H1 (cell line): ENCODE results near the gene RPL18. TPM values are rescaled to one million over a fixed set of nuclear protein-coding genes. Genes with fewer than 3 reads are reported as not detected.
A peak's percentile ranks its signal among the peaks of the same experiment; 100 is the strongest.

Experiments used
- CTCF ChIA-PET: fragments of 300-600 bp; sonication (Branson Sonifier 250); formaldehyde crosslinking; loops from one replicate; lab custom pipeline; 2021; ENCODE audit not compliant: partially characterized antibody; lab: Charles Lee
- POLR2A ChIA-PET: fragments of 300-600 bp; sonication (Branson Sonifier 250); formaldehyde crosslinking; loops from one replicate; lab custom pipeline; 2021; ENCODE audit warnings: inconsistent platforms; ENCODE audit not compliant: partially characterized antibody; lab: Charles Lee
- DNase-seq, 2 experiments: peaks; one replicate each; pipeline versions ENCODE4 v3.0.0 to v3.0.0-alpha.2; 2010 to 2022; ENCODE audit warnings: low spot score in 2 of 2, low read depth in 1 of 2, mixed read lengths in 1 of 2
- FAIRE-seq: peaks from 2 replicates; lab custom pipeline; 2011; peaks lifted over from hg19 to GRCh38; lab: Jason Lieb, UNC
- H2AFZ ChIP-seq: 2 replicates; pipeline ENCODE4 v1.8.1; 2012; ENCODE audit warnings: low read length, inconsistent platforms
- H2AK5ac ChIP-seq: 2 replicates; pipeline ENCODE4 v1.6.1; 2013; ENCODE audit warnings: low read depth, low read length
- H2BK120ac ChIP-seq: replicated peaks from 2 replicates; pipeline ENCODE3; 2013; ENCODE audit warnings: low read depth, low read length, inconsistent platforms
- H2BK12ac ChIP-seq: 2 replicates; pipeline ENCODE4 v1.6.1; 2013; ENCODE audit warnings: low read depth, low read length
- H2BK15ac ChIP-seq: 2 replicates; pipeline ENCODE4 v1.6.1; 2013; ENCODE audit warnings: low read length
- H2BK20ac ChIP-seq: 2 replicates; pipeline ENCODE4 v1.6.1; 2013; ENCODE audit warnings: low read length
- H2BK5ac ChIP-seq: 2 replicates; pipeline ENCODE4 v1.6.1; 2013; ENCODE audit warnings: low read depth, low read length
- H3K14ac ChIP-seq: 2 replicates; pipeline ENCODE4 v1.6.1; 2013; ENCODE audit warnings: inconsistent platforms; ENCODE audit not compliant: insufficient read length
- H3K18ac ChIP-seq: 2 replicates; pipeline ENCODE4 v1.6.1; 2013; ENCODE audit warnings: low read length; ENCODE audit errors: extremely low read depth
- H3K23ac ChIP-seq: 2 replicates; pipeline ENCODE4 v1.6.1; 2013; ENCODE audit warnings: inconsistent platforms; ENCODE audit not compliant: insufficient read length
- H3K23me2 ChIP-seq: 2 replicates; pipeline ENCODE4 v1.6.1; 2013; ENCODE audit warnings: low read depth, low read length
- H3K27ac ChIP-seq: 2 replicates; pipeline ENCODE4 v1.6.1; 2011; ENCODE audit warnings: low read depth, low read length, inconsistent platforms
- H3K27me3 ChIP-seq, 4 experiments: replicated peaks in 1 of 4; 1 replicate in 1 of 4; 2 replicates in 3 of 4; pipeline versions ENCODE4 v1.6.1 to v1.8.1; 2011 to 2013; ENCODE audit warnings: low read length in 3 of 4, mild to moderate bottlenecking in 3 of 4, inconsistent platforms in 2 of 4, mixed read lengths in 2 of 4, moderate library complexity in 1 of 4; ENCODE audit not compliant: control insufficient read depth in 3 of 4, insufficient read depth in 3 of 4; ENCODE audit errors: extremely low read depth in 1 of 4
- H3K36me3 ChIP-seq, 4 experiments: 2 replicates each; pipeline versions ENCODE4 v1.6.1 to v1.8.1; 2011 to 2013; ENCODE audit warnings: mild to moderate bottlenecking in 4 of 4, low read length in 3 of 4, moderate library complexity in 2 of 4, control low read depth in 1 of 4, inconsistent platforms in 1 of 4; ENCODE audit not compliant: insufficient read depth in 4 of 4, control insufficient read depth in 2 of 4
- H3K4ac ChIP-seq: replicated peaks from 2 replicates; pipeline ENCODE3; 2013; ENCODE audit warnings: low read length, low read depth, mixed read lengths, inconsistent platforms; ENCODE audit not compliant: insufficient read length
- H3K4me1 ChIP-seq, 4 experiments: replicated peaks in 1 of 4; 1 replicate in 1 of 4; 2 replicates in 3 of 4; pipeline versions ENCODE4 v1.6.1 to v1.8.1; 2011 to 2013; ENCODE audit warnings: low read length in 3 of 4, inconsistent platforms in 2 of 4, mixed read lengths in 1 of 4; ENCODE audit not compliant: insufficient read depth in 4 of 4, control insufficient read depth in 3 of 4
- H3K4me2 ChIP-seq, 2 experiments: 2 replicates each; pipeline versions ENCODE4 v1.6.1 to v1.8.1; 2011 to 2013; ENCODE audit warnings: low read depth in 2 of 2, low read length in 2 of 2, control low read depth in 1 of 2, inconsistent platforms in 1 of 2, mild to moderate bottlenecking in 1 of 2; ENCODE audit not compliant: insufficient read depth in 1 of 2
- H3K4me3 ChIP-seq, 4 experiments: fragments of 200-600, 300-600 bp in 1 of 4; sonication (generic), shearing (Covaris generic), sonication (Bioruptor Twin) in 1 of 4; 2 replicates each; pipeline versions ENCODE4 v1.5.1 to v1.8.1; 2011 to 2016; ENCODE audit warnings: low read length in 4 of 4, low read depth in 3 of 4, control low read depth in 2 of 4, inconsistent platforms in 2 of 4, mild to moderate bottlenecking in 2 of 4, mixed read lengths in 1 of 4, moderate library complexity in 1 of 4; ENCODE audit not compliant: insufficient read depth in 2 of 4; ENCODE audit errors: extremely low read depth in 1 of 4
- H3K56ac ChIP-seq: replicated peaks from 2 replicates; pipeline ENCODE3; 2013; ENCODE audit warnings: low read depth, mild to moderate bottlenecking, mixed read lengths, low read length, inconsistent platforms; ENCODE audit not compliant: insufficient read length
- H3K79me1 ChIP-seq: 2 replicates; pipeline ENCODE4 v1.6.1; 2013; ENCODE audit warnings: low read depth, low read length, control low read depth
- H3K79me2 ChIP-seq, 2 experiments: 2 replicates each; pipeline versions ENCODE4 v1.6.1 to v1.8.1; 2012 to 2013; ENCODE audit warnings: low read length in 2 of 2, mild to moderate bottlenecking in 2 of 2, inconsistent platforms in 1 of 2; ENCODE audit not compliant: insufficient read depth in 2 of 2, control insufficient read depth in 1 of 2
- H3K9ac ChIP-seq, 4 experiments: replicated peaks in 1 of 4; 1 replicate in 1 of 4; 2 replicates in 3 of 4; pipeline versions ENCODE4 v1.6.1 to v1.8.1; 2011 to 2013; ENCODE audit warnings: low read depth in 3 of 4, low read length in 3 of 4, control low read depth in 2 of 4, mild to moderate bottlenecking in 2 of 4, moderate library complexity in 2 of 4, inconsistent platforms in 1 of 4; ENCODE audit errors: extremely low read depth in 1 of 4
- H3K9me3 ChIP-seq, 2 experiments: 2 replicates each; pipeline versions ENCODE4 v1.6.1 to v1.8.1; 2012 to 2013; ENCODE audit warnings: mild to moderate bottlenecking in 2 of 2, moderate library complexity in 2 of 2, control low read depth in 1 of 2, inconsistent platforms in 1 of 2, low read depth in 1 of 2, low read length in 1 of 2, mixed read lengths in 1 of 2; ENCODE audit not compliant: insufficient read depth in 2 of 2
- H4K20me1 ChIP-seq, 2 experiments: replicated peaks in 1 of 2; 2 replicates each; pipeline versions ENCODE3 to v1.8.1; 2011 to 2013; ENCODE audit warnings: inconsistent platforms in 2 of 2, low read length in 2 of 2, mild to moderate bottlenecking in 1 of 2; ENCODE audit not compliant: insufficient read depth in 2 of 2, control insufficient read depth in 1 of 2
- H4K5ac ChIP-seq: 2 replicates; pipeline ENCODE4 v1.6.1; 2013; ENCODE audit warnings: low read length, low read depth, mixed read lengths, inconsistent platforms; ENCODE audit not compliant: insufficient read length
- H4K8ac ChIP-seq: 2 replicates; pipeline ENCODE4 v1.8.0; 2013; ENCODE audit warnings: mild to moderate bottlenecking, moderate library complexity, low read length, inconsistent platforms; ENCODE audit not compliant: insufficient read depth; ENCODE audit errors: extremely low read depth
- H4K91ac ChIP-seq: replicated peaks from 2 replicates; pipeline ENCODE3; 2013; ENCODE audit warnings: low read length, mixed read lengths, inconsistent platforms; ENCODE audit not compliant: insufficient read length
- CHD1 ChIP-seq: IDR thresholded peaks from 2 replicates; pipeline ENCODE4 v1.6.1; 2012; ENCODE audit warnings: low read depth, low read length, improper control_type of control experiment
- WGBS, 2 experiments: shearing (Covaris generic) in 1 of 2; methylation state at CpG; one replicate each; pipeline versions ENCODE4 v1.1.6 to v1.1.7; 2013 to 2015; ENCODE audit warnings: low lambda C conversion rate in 2 of 2, mixed read lengths in 2 of 2, inconsistent platforms in 1 of 2, low coverage in 1 of 2, missing lambda C conversion rate in 1 of 2; ENCODE audit not compliant: insufficient replicate concordance in 2 of 2, insufficient coverage in 1 of 2, insufficient read length in 1 of 2; ENCODE audit errors: extremely low coverage in 1 of 2, missing lambda C conversion rate in 1 of 2; 5-methylcytosine and 5-hydroxymethylcytosine counted together
- polyA plus RNA-seq, 7 experiments: library from polyadenylated mRNA; depleted of rRNA in 3 of 7; stranded (reverse) in 5 of 7; unstranded in 2 of 7; fragments of >200 nt in 5 of 7; fragments of 200-250 nt in 2 of 7; gene quantifications; 1 replicate in 5 of 7; 2 replicates in 1 of 7; 4 replicates in 1 of 7; pipeline versions ENCODE4 v1.2.1 to v1.2.3, GENCODE V29; 2011 to 2013; ENCODE audit warnings: missing spikeins in 2 of 7, mixed read lengths in 2 of 7
- total RNA-seq: library from RNA; stranded (reverse); fragmentation: NEBNext Ultra II Directional; extraction: Animal tissue kit (Norgen Biotek cat#: 25700); gene quantifications from 2 replicates; pipeline ENCODE4 v1.2.1, GENCODE V29; 2021

The RPL18 gene
- total and polyA plus RNA-seq, 2 of the 8 experiments (the other 6 are each of a cell fraction or from before 2014, with no cell fraction given), result 1,669 to 2,789 TPM

- DNase-seq (no peak), FAIRE-seq (no peak)
- Histone ChIP-seq H4K5ac (no peak overlapping the region), H3K27me3 (no peaks in the 10 kb centered on the region), H2AFZ (no peak overlapping the region), H3K4ac (no peak overlapping the region), H3K56ac (no peak overlapping the region), H3K79me2 (peaks cover 0 to 11% of the 10 kb centered on the region in 2 experiments; a peak in 2 of 4 replicates), H3K27ac (no peak overlapping the region), H3K4me3 (peak overlapping the region in 1 of 4 experiments; percentile 84; a peak in 2 of 8 replicates), H2AK5ac (no peak overlapping the region), H3K9me3 (0 out of 4 replicates have a peak, but pooled peaks cover 0 to 3% of the 10 kb centered on the region in 2 experiments), H3K4me2 (peak overlapping the region in 1 of 2 experiments; percentile 42), H3K18ac (no peak overlapping the region; the same call in 1 of the 2 replicates), H2BK20ac (peak overlapping the region; percentile 80; the same call in 1 of the 2 replicates), H3K14ac (no peak overlapping the region), H2BK12ac (0 out of 2 replicates have a peak overlapping the region, but pooled peaks have one; percentile 68), H4K20me1 (no peaks in the 10 kb centered on the region), H4K8ac (no peak overlapping the region), H3K23me2 (peaks cover 11% of the 10 kb centered on the region), H3K9ac (no peak overlapping the region), H3K79me1 (no peaks in the 10 kb centered on the region), H3K4me1 (peaks cover 0 to 7% (median 1%) of the 10 kb centered on the region in 4 experiments; a peak in 4 of 7 replicates), H4K91ac (peak overlapping the region; percentile 1), H3K23ac (no peak overlapping the region), H3K36me3 (no peaks in the 10 kb centered on the region), H2BK5ac (no peak overlapping the region; the same call in 1 of the 2 replicates), H2BK120ac (no peak overlapping the region), H2BK15ac (no peak overlapping the region)
- 59% methylated on average over 3 of the region's 10 CpGs; no CpG with 5 or more reads in 1 of the 2 experiments for WGBS, 2 experiments
- CTCF ChIA-PET, result interaction anchor here (0.6 to 3.4 kb wide), 9 partner anchors 8 to 149 kb away, joined by 4 to 26 read pairs (median 7); no protein-coding TSS in a partner anchor
- POLR2A ChIA-PET, result interaction anchor here (1.0 to 2.4 kb wide), 11 partner anchors 9 to 190 kb away, joined by 3 to 27 read pairs (median 6); partner anchors contain the start of genes FAM83E and FUT2
- TF ChIP-seq CHD1, result no peak
Observed at GRCh38 chr19:48646722-48647216, 27.8 kb upstream of the RPL18 start.
